Measurements from ENCODE around the gene ABCB9. TPM values are rescaled to one million over a fixed set of nuclear protein-coding genes. Genes with fewer than 3 reads are reported as not detected.

ABCB9 gene
- total RNA-seq, 1 donor from 2014 or later: 16.3 TPM

- no peaks in the 10 kb centered on the region for H3K36me3 Mint-ChIP-seq (ENCODE audit: low read depth)
- peak; percentile 67 for DNase-seq (ENCODE audit: low read depth, low spot score)
- H3K4me3 Mint-ChIP-seq: no peak overlapping the region
- TF ChIP-seq CTCF (conservative IDR thresholded peaks at IDR 0.05): peak; percentile 90
- H3K9me3 Mint-ChIP-seq: no peaks in the 10 kb centered on the region
- no peaks in the 10 kb centered on the region for H3K27me3 Mint-ChIP-seq (ENCODE audit: low read depth)
- peaks cover 1% of the 10 kb centered on the region for H3K4me1 Mint-ChIP-seq
- H3K27ac Mint-ChIP-seq (ENCODE audit: unreplicated experiment): no peak overlapping the region
Observed at GRCh38 chr12:122951979-122952892, 14.0 kb downstream of the ABCB9 start.

- H3K27me3 Mint-ChIP-seq (ENCODE audit: low read depth): no peaks in the 10 kb centered on the region
- DNase-seq (ENCODE audit: low read depth, low spot score): no peak
- H3K27ac Mint-ChIP-seq (ENCODE audit: unreplicated experiment): no peak overlapping the region
- TF ChIP-seq CTCF (conservative IDR thresholded peaks at IDR 0.05): no peak
- H3K4me3 Mint-ChIP-seq: no peak overlapping the region
- H3K9me3 Mint-ChIP-seq: no peaks in the 10 kb centered on the region
- H3K36me3 Mint-ChIP-seq (ENCODE audit: low read depth): no peaks in the 10 kb centered on the region
- peaks cover 9% of the 10 kb centered on the region for H3K4me1 Mint-ChIP-seq
Observed at GRCh38 chr12:122951406-122951805, 14.9 kb downstream of the ABCB9 start.

GRCh38 chr12:122949816-122950675 lies 16.2 kb downstream of the ABCB9 start:
- no peak overlapping the region for H3K4me3 Mint-ChIP-seq

GRCh38 chr12:122949405-122949804 lies 16.9 kb downstream of the ABCB9 start:
- no peaks in the 10 kb centered on the region for H3K9me3 Mint-ChIP-seq
- peaks cover 20% of the 10 kb centered on the region for H3K4me1 Mint-ChIP-seq
- no peak overlapping the region for H3K4me3 Mint-ChIP-seq
- no peak for TF ChIP-seq CTCF (conservative IDR thresholded peaks at IDR 0.05)
- no peaks in the 10 kb centered on the region for H3K36me3 Mint-ChIP-seq (ENCODE audit: low read depth)
- no peaks in the 10 kb centered on the region for H3K27me3 Mint-ChIP-seq (ENCODE audit: low read depth)
- peak overlapping the region; percentile 54 for H3K27ac Mint-ChIP-seq (ENCODE audit: unreplicated experiment)
- DNase-seq (ENCODE audit: low read depth, low spot score): no peak

More at GRCh38 chr12:122949816-122950675, 16.2 kb downstream of the ABCB9 start:
- H3K9me3 Mint-ChIP-seq: no peaks in the 10 kb centered on the region
- H3K27ac Mint-ChIP-seq (ENCODE audit: unreplicated experiment): peak overlapping the region; percentile 27
- no peaks in the 10 kb centered on the region for H3K36me3 Mint-ChIP-seq (ENCODE audit: low read depth)
- peaks cover 15% of the 10 kb centered on the region for H3K4me1 Mint-ChIP-seq
- H3K27me3 Mint-ChIP-seq (ENCODE audit: low read depth): no peaks in the 10 kb centered on the region
- TF ChIP-seq CTCF (conservative IDR thresholded peaks at IDR 0.05): no peak
- DNase-seq (ENCODE audit: low read depth, low spot score): no peak

- no peak for DNase-seq (ENCODE audit: low read depth, low spot score)
- Mint-ChIP-seq H3K9me3 (no peaks in the 10 kb centered on the region), H3K27me3 (ENCODE audit: low read depth) (no peaks in the 10 kb centered on the region), H3K27ac (ENCODE audit: unreplicated experiment) (no peak overlapping the region), H3K36me3 (ENCODE audit: low read depth) (no peaks in the 10 kb centered on the region), H3K4me1 (peaks cover 25% of the 10 kb centered on the region), H3K4me3 (no peak overlapping the region)
- TF ChIP-seq CTCF (conservative IDR thresholded peaks at IDR 0.05): no peak
Observed at GRCh38 chr12:122948605-122949004, 17.7 kb downstream of the ABCB9 start.
